ENCODE measurements around the gene SLC29A1. TPM values are rescaled to one million over a fixed set of nuclear protein-coding genes. Genes with fewer than 3 reads are reported as not detected.

Gene SLC29A1
- total and polyA plus RNA-seq, 9 of the 15 experiments (the other 6 are each of a cell fraction or from before 2014, with no cell fraction given) = 18.9 to 170 (median 57.7) TPM

GRCh38 chr6:44257025-44257752, 33.8 kb downstream of the SLC29A1 start, which contains the start of gene SLC35B2 (continued):
- no peak; the same call in 1 of the 2 replicates for TF ChIP-seq KLF6 (CRISPR knock-in tag; IDR thresholded peaks at IDR 0.05; ENCODE audit: borderline replicate concordance)
- peak; percentile 70; the same call in 1 of the 2 replicates for TF ChIP-seq ZBTB49 (CRISPR knock-in tag; IDR thresholded peaks at IDR 0.05; ENCODE audit: borderline replicate concordance)
- TF ChIP-seq, protein P1, sequence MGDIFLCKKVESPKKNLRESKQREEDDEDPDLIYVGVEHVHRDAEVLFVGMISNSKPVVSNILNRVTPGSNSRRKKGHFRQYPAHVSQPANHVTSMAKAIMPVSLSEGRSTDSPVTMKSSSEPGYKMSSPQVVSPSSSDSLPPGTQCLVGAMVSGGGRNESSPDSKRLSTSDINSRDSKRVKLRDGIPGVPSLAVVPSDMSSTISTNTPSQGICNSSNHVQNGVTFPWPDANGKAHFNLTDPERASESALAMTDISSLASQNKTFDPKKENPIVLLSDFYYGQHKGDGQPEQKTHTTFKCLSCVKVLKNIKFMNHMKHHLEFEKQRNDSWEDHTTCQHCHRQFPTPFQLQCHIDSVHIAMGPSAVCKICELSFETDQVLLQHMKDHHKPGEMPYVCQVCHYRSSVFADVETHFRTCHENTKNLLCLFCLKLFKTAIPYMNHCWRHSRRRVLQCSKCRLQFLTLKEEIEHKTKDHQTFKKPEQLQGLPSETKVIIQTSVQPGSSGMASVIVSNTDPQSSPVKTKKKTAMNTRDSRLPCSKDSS (IDR thresholded peaks at IDR 0.05; ENCODE audit: low read depth, partially characterized antibody) = no peak
- 0 out of 2 replicates have a peak, but pooled peaks have one; percentile 11 for TF ChIP-seq ERF (CRISPR knock-in tag; IDR thresholded peaks at IDR 0.05)
- peak; percentile 74; the same call in 1 of the 2 replicates for TF ChIP-seq TFAP4 (CRISPR knock-in tag; IDR thresholded peaks at IDR 0.05; ENCODE audit: borderline replicate concordance)
- no peak for TF ChIP-seq HDGF (IDR thresholded peaks at IDR 0.05)
- peak; percentile 88; the same call in 1 of the 2 replicates for TF ChIP-seq ELF1 (tag; IDR thresholded peaks at IDR 0.05)
- no peak for TF ChIP-seq ZNF408 (CRISPR knock-in tag; IDR thresholded peaks at IDR 0.05; ENCODE audit: low read depth)
- no peak for TF ChIP-seq CCAR2 (IDR thresholded peaks at IDR 0.05; ENCODE audit: low read depth, low read length)
- TF ChIP-seq, protein P2, sequence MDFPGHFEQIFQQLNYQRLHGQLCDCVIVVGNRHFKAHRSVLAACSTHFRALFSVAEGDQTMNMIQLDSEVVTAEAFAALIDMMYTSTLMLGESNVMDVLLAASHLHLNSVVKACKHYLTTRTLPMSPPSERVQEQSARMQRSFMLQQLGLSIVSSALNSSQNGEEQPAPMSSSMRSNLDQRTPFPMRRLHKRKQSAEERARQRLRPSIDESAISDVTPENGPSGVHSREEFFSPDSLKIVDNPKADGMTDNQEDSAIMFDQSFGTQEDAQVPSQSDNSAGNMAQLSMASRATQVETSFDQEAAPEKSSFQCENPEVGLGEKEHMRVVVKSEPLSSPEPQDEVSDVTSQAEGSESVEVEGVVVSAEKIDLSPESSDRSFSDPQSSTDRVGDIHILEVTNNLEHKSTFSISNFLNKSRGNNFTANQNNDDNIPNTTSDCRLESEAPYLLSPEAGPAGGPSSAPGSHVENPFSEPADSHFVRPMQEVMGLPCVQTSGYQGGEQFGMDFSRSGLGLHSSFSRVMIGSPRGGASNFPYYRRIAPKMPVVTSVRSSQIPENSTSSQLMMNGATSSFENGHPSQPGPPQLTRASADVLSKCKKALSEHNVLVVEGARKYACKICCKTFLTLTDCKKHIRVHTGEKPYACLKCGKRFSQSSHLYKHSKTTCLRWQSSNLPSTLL (IDR thresholded peaks at IDR 0.05) = no peak
- TF ChIP-seq, protein P3, sequence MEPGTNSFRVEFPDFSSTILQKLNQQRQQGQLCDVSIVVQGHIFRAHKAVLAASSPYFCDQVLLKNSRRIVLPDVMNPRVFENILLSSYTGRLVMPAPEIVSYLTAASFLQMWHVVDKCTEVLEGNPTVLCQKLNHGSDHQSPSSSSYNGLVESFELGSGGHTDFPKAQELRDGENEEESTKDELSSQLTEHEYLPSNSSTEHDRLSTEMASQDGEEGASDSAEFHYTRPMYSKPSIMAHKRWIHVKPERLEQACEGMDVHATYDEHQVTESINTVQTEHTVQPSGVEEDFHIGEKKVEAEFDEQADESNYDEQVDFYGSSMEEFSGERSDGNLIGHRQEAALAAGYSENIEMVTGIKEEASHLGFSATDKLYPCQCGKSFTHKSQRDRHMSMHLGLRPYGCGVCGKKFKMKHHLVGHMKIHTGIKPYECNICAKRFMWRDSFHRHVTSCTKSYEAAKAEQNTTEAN (CRISPR knock-in tag; IDR thresholded peaks at IDR 0.05) = peak; percentile 84
- TF ChIP-seq BRF1 (IDR thresholded peaks at IDR 0.05; ENCODE audit: borderline replicate concordance, extremely low read depth, insufficient read length) = no peak
- TF ChIP-seq ZNF583 (CRISPR knock-in tag; IDR thresholded peaks at IDR 0.05) = no peak
- no peak for TF ChIP-seq ZC3H4 (CRISPR knock-in tag; IDR thresholded peaks at IDR 0.05; ENCODE audit: borderline replicate concordance)
- TF ChIP-seq JUNB (CRISPR knock-in tag; conservative IDR thresholded peaks at IDR 0.05) = no peak
- no peak for TF ChIP-seq ZBTB8A (IDR thresholded peaks at IDR 0.05; ENCODE audit: partially characterized antibody)
- TF ChIP-seq PTBP1 (IDR thresholded peaks at IDR 0.05; ENCODE audit: low read depth, low read length) = peak; percentile 73; the same call in 1 of the 2 replicates
- TF ChIP-seq EP300 (IDR thresholded peaks at IDR 0.05; ENCODE audit: low read length) = peak; percentile 33
- no peak for TF ChIP-seq RFX1 (IDR thresholded peaks at IDR 0.05)
- no peak for TF ChIP-seq ZNF134 (CRISPR knock-in tag; conservative IDR thresholded peaks at IDR 0.05)
